Ascending aorta (tissue), 2 donors: ENCODE results near the gene WSCD2. TPM values are rescaled to one million over a fixed set of nuclear protein-coding genes. Genes with fewer than 3 reads are reported as not detected.

Source experiments
- DNase-seq, 2 donors: peaks; one replicate each; pipeline ENCODE4 v3.0.0-alpha.2; 2019; ENCODE audit warnings: low spot score in 2 of 2
- H3K27ac ChIP-seq, 2 donors: fragments of 200-600 bp; sonication (generic); one replicate each; pipeline ENCODE4 v1.5.1; 2016 to 2017; ENCODE audit warnings: mild to moderate bottlenecking in 1 of 2
- H3K27me3 ChIP-seq: fragments of 200-600 bp; sonication (generic); one replicate; pipeline ENCODE4 v1.5.1; 2017
- H3K36me3 ChIP-seq, 2 donors: fragments of 200-600 bp; sonication (generic); one replicate each; pipeline ENCODE4 v1.5.1; 2016
- H3K4me1 ChIP-seq, 2 donors: fragments of 200-600 bp; sonication (generic); one replicate each; pipeline ENCODE4 v1.5.1; 2016 to 2017; ENCODE audit warnings: mild to moderate bottlenecking in 1 of 2
- H3K4me3 ChIP-seq, 2 donors: fragments of 200-600 bp; sonication (generic); one replicate each; pipeline ENCODE4 v1.5.1; 2016 to 2017; ENCODE audit warnings: mild to moderate bottlenecking in 1 of 2
- H3K9me3 ChIP-seq, 2 donors: fragments of 200-600 bp; sonication (generic); one replicate each; pipeline ENCODE4 v1.5.1; 2016
- CTCF ChIP-seq, 3 experiments: fragments of 200-600 bp in 2 of 3; fragments of 450-650 bp in 1 of 3; sonication (generic) in 2 of 3; IDR thresholded peaks; one replicate each; pipeline ENCODE4 v1.5.1; 2016 to 2019; ENCODE audit warnings: antibody characterized with exemption in 3 of 3, mild to moderate bottlenecking in 1 of 3, moderate library complexity in 1 of 3
- intact Hi-C: fragments of 100-400 bp; cut with DNase I; formaldehyde crosslinking; loops from one replicate; pipeline ENCODE4 v1.15.1; 2023
- total RNA-seq: library from RNA; depleted of rRNA; stranded (reverse); fragments of >200 nt; gene quantifications from one replicate; pipeline ENCODE4 v1.1.0, GENCODE V29; 2016

The WSCD2 gene
- total RNA-seq, 1 donor from 2014 or later = 3.5 TPM

- Histone ChIP-seq H3K27ac (no peak overlapping the region), H3K4me1 (peaks cover 0 to 6% of the 10 kb centered on the region in 2 donors), H3K4me3 (no peak overlapping the region), H3K36me3 (no peaks in the 10 kb centered on the region), H3K27me3 (no peaks in the 10 kb centered on the region), H3K9me3 (no peaks in the 10 kb centered on the region)
- TF ChIP-seq CTCF (IDR thresholded peaks at IDR 0.05) = no peak
- DNase-seq = no peak
- intact Hi-C loops = no loop called here
Measured at GRCh38 chr12:108173160-108173559, 44.1 kb downstream of the WSCD2 start.

GRCh38 chr12:108173892-108174291, 44.8 kb downstream of the WSCD2 start:
- H3K4me1 ChIP-seq = peaks cover 0 to 6% of the 10 kb centered on the region in 2 donors
- H3K27me3 ChIP-seq = no peaks in the 10 kb centered on the region
- no peak overlapping the region for H3K4me3 ChIP-seq
- no peaks in the 10 kb centered on the region for H3K9me3 ChIP-seq
- no peaks in the 10 kb centered on the region for H3K36me3 ChIP-seq
- intact Hi-C loops = no loop called here
- no peak overlapping the region for H3K27ac ChIP-seq
- DNase-seq = no peak
- TF ChIP-seq CTCF (IDR thresholded peaks at IDR 0.05) = no peak

GRCh38 chr12:108174641-108175040, 45.6 kb downstream of the WSCD2 start:
- no peaks in the 10 kb centered on the region for H3K36me3 ChIP-seq
- intact Hi-C loops = no loop called here
- DNase-seq = no peak
- H3K27ac ChIP-seq = no peak overlapping the region
- no peaks in the 10 kb centered on the region for H3K27me3 ChIP-seq
- H3K4me3 ChIP-seq = no peak overlapping the region
- TF ChIP-seq CTCF (IDR thresholded peaks at IDR 0.05) = no peak
- no peaks in the 10 kb centered on the region for H3K9me3 ChIP-seq
- peaks cover 0 to 4% of the 10 kb centered on the region in 2 donors for H3K4me1 ChIP-seq

- Histone ChIP-seq H3K9me3 (no peaks in the 10 kb centered on the region), H3K27ac (no peak overlapping the region), H3K36me3 (no peaks in the 10 kb centered on the region), H3K4me3 (no peak overlapping the region), H3K4me1 (no peaks in the 10 kb centered on the region), H3K27me3 (no peaks in the 10 kb centered on the region)
- no peak for TF ChIP-seq CTCF (IDR thresholded peaks at IDR 0.05)
- no peak for DNase-seq
- intact Hi-C loops = no loop called here
Measured at GRCh38 chr12:108175310-108175709, 46.2 kb downstream of the WSCD2 start.

- intact Hi-C loops = no loop called here
- no peaks in the 10 kb centered on the region for H3K9me3 ChIP-seq
- H3K27ac ChIP-seq = no peak overlapping the region
- no peaks in the 10 kb centered on the region for H3K36me3 ChIP-seq
- H3K27me3 ChIP-seq = no peaks in the 10 kb centered on the region
- no peak overlapping the region for H3K4me3 ChIP-seq
- no peaks in the 10 kb centered on the region for H3K4me1 ChIP-seq
- no peak for TF ChIP-seq CTCF (IDR thresholded peaks at IDR 0.05)
- no peak for DNase-seq
Measured at GRCh38 chr12:108176292-108176691, 47.2 kb downstream of the WSCD2 start.

- H3K36me3 ChIP-seq = no peaks in the 10 kb centered on the region
- no peak overlapping the region for H3K27ac ChIP-seq
- DNase-seq = no peak
- H3K27me3 ChIP-seq = no peaks in the 10 kb centered on the region
- no peaks in the 10 kb centered on the region for H3K9me3 ChIP-seq
- intact Hi-C loops = no loop called here
- H3K4me1 ChIP-seq = no peaks in the 10 kb centered on the region
- no peak overlapping the region for H3K4me3 ChIP-seq
- no peak for TF ChIP-seq CTCF (IDR thresholded peaks at IDR 0.05)
Measured at GRCh38 chr12:108177131-108177530, 48.0 kb downstream of the WSCD2 start.
